Activated CD4-positive, alpha-beta T cell treated with anti-CD3 and anti-CD28 coated beads for 36 hours (primary cell): Measurements from ENCODE around the gene MED15. TPM values are rescaled to one million over a fixed set of nuclear protein-coding genes. Genes with fewer than 3 reads are reported as not detected.

Source experiments
- ATAC-seq: fragments of 200-7000 bp; cut with Tn5 transposase; one replicate; pipeline ENCODE4 v1.10.0; 2021; ENCODE audit warnings: mild to moderate bottlenecking, moderate library complexity
- CTCF ChIA-PET: fragments of 350-600 bp; sonication (Branson Sonifier 250); formaldehyde crosslinking; loops from one replicate; lab custom pipeline; 2021; ENCODE audit warnings: antibody characterized with exemption; lab: Charles Lee
- POLR2A ChIA-PET: fragments of 350-600 bp; sonication (Branson Sonifier 250); formaldehyde crosslinking; loops from one replicate; lab custom pipeline; 2021; ENCODE audit warnings: antibody characterized with exemption, inconsistent platforms; lab: Charles Lee
- DNase-seq: peaks from one replicate; pipeline ENCODE4 v3.0.0-alpha.2; 2020
- H3K27ac Mint-ChIP-seq: one replicate; pipeline ENCODE4 v1.8.0; 2021; ENCODE audit warnings: mixed read lengths
- H3K27me3 Mint-ChIP-seq: one replicate; pipeline ENCODE4 v1.8.0; 2021; ENCODE audit warnings: mixed read lengths
- H3K36me3 Mint-ChIP-seq: one replicate; pipeline ENCODE4 v1.8.0; 2021; ENCODE audit warnings: low read depth, mixed read lengths
- H3K4me1 Mint-ChIP-seq: one replicate; pipeline ENCODE4 v1.8.0; 2021; ENCODE audit warnings: mixed read lengths
- H3K4me3 Mint-ChIP-seq: one replicate; pipeline ENCODE4 v1.8.0; 2021; ENCODE audit warnings: mild to moderate bottlenecking, moderate library complexity, mixed read lengths
- H3K9me3 Mint-ChIP-seq: one replicate; pipeline ENCODE4 v1.8.0; 2021; ENCODE audit warnings: low read depth, mixed read lengths
- intact Hi-C, 2 experiments: fragments of 100-400 bp; cut with DNase I in 1 of 2; cut with micrococcal nuclease in 1 of 2; formaldehyde crosslinking; loops; one replicate each; pipeline versions ENCODE4 v1.14.2 to v1.15.1; 2022 to 2024; cut with DNase I, micrococcal nuclease
- total RNA-seq, 2 experiments: library from RNA; stranded (reverse); gene quantifications; one replicate each; pipeline ENCODE4 v1.2.3, GENCODE V29; 2021

Gene MED15
- total RNA-seq, 2 experiments from 2014 or later = 84.4 to 107 TPM

DNA sequence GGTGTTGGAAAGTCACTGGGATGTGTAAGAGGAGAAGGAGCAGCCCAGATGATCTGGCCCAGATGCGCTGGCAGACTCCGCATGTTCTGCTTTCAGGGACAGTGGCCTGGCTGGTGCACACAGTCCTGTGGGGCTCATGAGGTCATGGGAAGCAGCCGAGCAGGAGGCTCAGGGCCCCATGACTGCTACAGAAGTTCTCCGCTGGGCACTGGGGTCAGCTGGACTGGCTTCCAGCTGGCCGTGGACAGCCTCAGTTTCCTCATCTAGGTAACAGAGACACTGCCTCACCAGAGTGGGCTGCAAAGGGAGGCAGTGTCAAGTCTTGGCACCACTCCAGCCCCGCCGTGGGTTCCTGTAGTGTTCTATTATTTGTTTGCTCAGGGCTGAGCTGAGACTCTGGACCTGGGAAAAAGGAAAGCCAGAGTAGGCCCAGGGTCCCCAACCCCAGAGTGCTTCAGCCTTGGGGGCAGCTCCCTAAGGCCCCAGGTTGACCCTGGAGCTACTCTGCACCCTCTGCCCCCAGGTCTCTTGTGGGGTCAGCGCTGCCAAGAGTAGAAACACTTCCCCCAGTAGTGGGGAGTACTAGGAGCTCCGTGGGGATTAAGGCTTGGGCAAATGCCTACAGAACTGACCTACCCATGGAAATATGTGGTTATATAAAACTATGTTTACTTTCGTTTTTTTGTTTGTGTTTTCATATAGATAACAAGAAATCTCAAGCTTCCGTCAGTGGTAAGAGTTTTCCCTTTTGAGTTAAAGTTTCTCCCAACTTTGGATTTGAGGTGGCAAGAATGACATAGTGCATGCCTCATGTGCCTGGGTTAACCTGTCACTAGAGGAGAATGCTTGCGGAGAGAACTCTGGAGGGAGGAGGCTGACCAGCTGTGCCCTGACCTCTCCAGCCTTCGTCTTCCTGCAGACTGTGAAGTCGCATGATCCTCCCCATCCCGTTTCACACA is 45.3 kb downstream of the MED15 start:
- CTCF ChIA-PET = interaction anchor here (0.7 to 12.2 kb wide), 3 partner anchors 14 to 29 kb away, joined by 3 to 185 read pairs (median 5); no protein-coding TSS in a partner anchor
- no peak for DNase-seq
- Mint-ChIP-seq H3K9me3 (no peaks in the 10 kb centered on the region), H3K4me3 (no peak overlapping the region), H3K27ac (peak overlapping the region; percentile 99), H3K4me1 (peaks cover 97% of the 10 kb centered on the region), H3K27me3 (no peaks in the 10 kb centered on the region), H3K36me3 (peaks cover 61% of the 10 kb centered on the region)
- intact Hi-C loops = no loop called here
- POLR2A ChIA-PET = interaction anchor here (1.5 kb wide), 1 partner anchor 45 kb away, joined by 14 read pairs; the partner anchor contains the start of gene MED15
- ATAC-seq = no peak

DNA sequence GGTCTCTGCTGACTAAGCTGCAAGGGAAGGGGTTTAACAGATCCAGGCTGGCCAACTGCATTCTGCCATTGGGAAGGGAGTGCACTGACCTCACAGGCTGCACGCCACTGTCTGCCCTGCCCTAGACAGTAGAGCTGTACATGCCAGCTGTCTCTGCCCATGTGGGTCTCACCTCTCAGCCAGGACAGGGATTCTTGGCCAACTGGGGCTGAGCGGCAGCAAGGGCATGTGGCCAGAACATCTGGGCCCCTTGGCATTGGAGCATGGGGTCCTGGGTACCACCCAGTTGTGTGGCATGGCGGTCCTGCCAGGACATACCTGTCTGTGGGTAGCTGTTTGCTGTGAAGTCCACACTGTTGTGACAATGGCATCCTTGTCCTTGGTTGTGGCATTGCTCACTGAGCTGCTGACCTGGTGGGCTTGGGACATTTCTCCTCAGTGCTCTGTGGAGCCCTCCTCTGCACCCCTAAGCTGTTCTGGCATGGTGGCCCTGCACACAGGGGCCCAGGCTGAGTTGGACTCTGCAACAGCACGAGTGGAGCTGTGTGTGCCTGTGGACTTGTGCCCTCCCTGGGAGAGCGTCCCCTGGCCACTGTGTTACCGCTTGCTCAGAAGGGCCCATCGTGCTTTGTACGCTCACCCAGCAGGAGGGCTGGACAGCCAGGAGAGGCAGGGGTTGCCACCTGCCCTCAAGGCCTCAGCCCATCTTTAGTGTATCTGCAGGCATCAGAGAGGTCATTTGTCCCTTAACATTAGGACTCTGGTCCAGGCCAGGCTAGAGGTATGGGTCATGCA is 46.7 kb downstream of the MED15 start:
- DNase-seq = no peak
- ATAC-seq = no peak
- CTCF ChIA-PET = interaction anchor here (3.4 to 12.2 kb wide), 2 partner anchors 12 to 47 kb away, joined by 13 to 185 read pairs; partner anchors contain the start of gene MED15

DNA sequence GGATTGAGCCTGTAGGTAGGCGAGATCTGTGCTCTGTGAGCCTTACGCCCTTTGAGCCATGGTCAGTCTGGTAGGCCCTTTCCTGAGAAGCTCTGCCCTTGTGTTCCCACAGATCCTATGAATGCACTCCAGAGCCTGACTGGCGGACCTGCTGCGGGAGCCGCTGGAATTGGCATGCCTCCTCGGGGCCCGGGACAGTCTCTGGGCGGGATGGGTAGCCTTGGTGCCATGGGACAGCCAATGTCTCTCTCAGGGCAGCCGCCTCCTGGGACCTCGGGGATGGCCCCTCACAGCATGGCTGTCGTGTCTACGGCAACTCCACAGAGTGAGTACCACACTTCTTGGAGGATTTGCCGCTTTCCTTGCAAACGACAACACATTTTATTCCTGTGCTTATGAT is 47.4 kb downstream of the MED15 start:
- Mint-ChIP-seq H3K9me3 (peaks cover 11% of the 10 kb centered on the region), H3K4me1 (peaks cover 84% of the 10 kb centered on the region), H3K4me3 (no peak overlapping the region), H3K27ac (peak overlapping the region; percentile 15), H3K36me3 (peaks cover 80% of the 10 kb centered on the region), H3K27me3 (no peaks in the 10 kb centered on the region)
- ChIA-PET CTCF (interaction anchor here (1.2 to 12.2 kb wide), 3 partner anchors 10 to 48 kb away, joined by 3 to 185 read pairs (median 13); partner anchors contain the start of gene MED15), POLR2A (interaction anchor here (0.5 kb wide), 1 partner anchor 85 kb away, joined by 3 read pairs; no protein-coding TSS in a partner anchor)
- ATAC-seq (no peak), DNase-seq (no peak)
- intact Hi-C loops = no loop called here

More for the DNA sequence above, 46.7 kb downstream of the MED15 start:
- POLR2A ChIA-PET = no interaction called here
- H3K4me1 Mint-ChIP-seq = peaks cover 91% of the 10 kb centered on the region
- no peak overlapping the region for H3K4me3 Mint-ChIP-seq
- peaks cover 73% of the 10 kb centered on the region for H3K36me3 Mint-ChIP-seq
- intact Hi-C loops = no loop called here
- peaks cover 8% of the 10 kb centered on the region for H3K9me3 Mint-ChIP-seq
- H3K27ac Mint-ChIP-seq = no peak overlapping the region
- no peaks in the 10 kb centered on the region for H3K27me3 Mint-ChIP-seq

GRCh38 chr22:20558534-20558933 is 51.1 kb downstream of the MED15 start:
- POLR2A ChIA-PET = no interaction called here
- ATAC-seq (no peak), DNase-seq (no peak)
- intact Hi-C loops = no loop called here
- no peak overlapping the region for H3K4me3 Mint-ChIP-seq
- peak overlapping the region; percentile 91 for H3K27ac Mint-ChIP-seq
- peaks cover 74% of the 10 kb centered on the region for H3K36me3 Mint-ChIP-seq
- CTCF ChIA-PET = no interaction called here
- H3K9me3 Mint-ChIP-seq = peaks cover 11% of the 10 kb centered on the region
- H3K27me3 Mint-ChIP-seq = no peaks in the 10 kb centered on the region
- H3K4me1 Mint-ChIP-seq = peaks cover 64% of the 10 kb centered on the region

GRCh38 chr22:20559174-20559760 is 51.9 kb downstream of the MED15 start:
- intact Hi-C loops = no loop called here
- Mint-ChIP-seq H3K9me3 (peaks cover 11% of the 10 kb centered on the region), H3K4me1 (peaks cover 65% of the 10 kb centered on the region), H3K36me3 (peaks cover 74% of the 10 kb centered on the region), H3K27me3 (no peaks in the 10 kb centered on the region), H3K4me3 (no peak overlapping the region), H3K27ac (no peak overlapping the region)
- DNase-seq = no peak
- ChIA-PET POLR2A (no interaction called here), CTCF (interaction anchor here (0.6 to 0.7 kb wide), 2 partner anchors 61 to 142 kb away, joined by 3 read pairs; no protein-coding TSS in a partner anchor)
- ATAC-seq = no peak

DNA sequence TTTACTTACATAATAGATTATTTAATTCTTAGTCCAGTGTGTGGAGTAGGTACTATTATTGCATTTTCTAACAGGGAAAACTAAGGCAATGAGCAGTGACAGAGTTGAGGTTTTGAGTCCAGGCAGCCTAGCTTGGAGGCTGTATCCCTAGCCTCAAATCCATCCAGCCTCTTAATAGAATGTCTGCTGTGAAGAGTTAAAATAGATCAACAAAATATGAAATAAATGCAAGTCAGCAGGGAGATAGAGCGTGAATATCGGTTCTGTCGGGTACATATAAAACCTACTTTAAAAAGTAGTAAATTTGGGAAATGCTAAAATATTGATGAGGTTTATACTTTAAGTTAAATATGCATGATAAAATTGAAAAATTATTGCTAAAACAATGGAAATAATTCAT is 53.3 kb downstream of the MED15 start:
- intact Hi-C loops = loop anchor here in 1 of 2 experiments (10.0 kb wide), 1 partner anchor 136 kb away; no protein-coding TSS in a partner anchor
- ChIA-PET CTCF (interaction anchor here (13.1 kb wide), 1 partner anchor 9 kb away, joined by 185 read pairs; no protein-coding TSS in a partner anchor), POLR2A (no interaction called here)
- H3K9me3 Mint-ChIP-seq = peaks cover 11% of the 10 kb centered on the region
- H3K27me3 Mint-ChIP-seq = no peaks in the 10 kb centered on the region
- ATAC-seq (no peak), DNase-seq (no peak)
- no peak overlapping the region for H3K4me3 Mint-ChIP-seq
- peaks cover 72% of the 10 kb centered on the region for H3K36me3 Mint-ChIP-seq
- H3K27ac Mint-ChIP-seq = no peak overlapping the region
- peaks cover 62% of the 10 kb centered on the region for H3K4me1 Mint-ChIP-seq

DNA sequence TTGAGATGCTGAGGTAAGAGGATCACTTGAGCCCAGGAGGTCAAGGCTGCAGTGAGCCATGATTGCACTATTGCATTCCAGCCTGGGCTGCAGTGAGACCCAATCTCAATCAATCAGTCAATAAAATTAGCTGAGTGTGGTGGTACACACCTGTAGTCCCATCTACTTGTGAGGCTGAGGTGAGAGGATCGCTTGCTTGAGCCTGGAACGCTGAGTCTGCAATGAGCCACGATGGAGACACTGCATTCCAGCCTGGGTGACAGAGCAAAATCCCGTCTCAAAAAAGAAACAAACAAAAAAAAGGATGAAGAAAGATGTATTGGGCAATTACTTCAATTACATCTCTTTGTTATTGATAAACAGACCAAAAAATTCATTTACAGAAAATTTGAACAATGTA is 54.5 kb downstream of the MED15 start:
- H3K36me3 Mint-ChIP-seq = peaks cover 74% of the 10 kb centered on the region
- ChIA-PET CTCF (interaction anchor here (1.1 to 13.1 kb wide), 3 partner anchors 9 to 54 kb away, joined by 3 to 185 read pairs (median 30); partner anchors contain the start of gene MED15), POLR2A (no interaction called here)
- no peaks in the 10 kb centered on the region for H3K27me3 Mint-ChIP-seq
- peaks cover 11% of the 10 kb centered on the region for H3K9me3 Mint-ChIP-seq
- ATAC-seq (no peak), DNase-seq (no peak)
- peaks cover 62% of the 10 kb centered on the region for H3K4me1 Mint-ChIP-seq
- H3K27ac Mint-ChIP-seq = no peak overlapping the region
- intact Hi-C loops = loop anchor here (2.0 to 10.0 kb wide), 2 partner anchors 53 to 137 kb away; no protein-coding TSS in a partner anchor
- H3K4me3 Mint-ChIP-seq = no peak overlapping the region

GRCh38 chr22:20562607-20563465 is 55.4 kb downstream of the MED15 start:
- peak; percentile 40 for ATAC-seq
- ChIA-PET POLR2A (interaction anchor here (1.0 kb wide), 1 partner anchor 55 kb away, joined by 6 read pairs; no protein-coding TSS in a partner anchor), CTCF (interaction anchor here (1.1 to 13.1 kb wide), 5 partner anchors 8 to 137 kb away, joined by 3 to 185 read pairs (median 8); partner anchors contain the start of gene MED15)
- intact Hi-C loops = loop anchor here (2.0 to 10.0 kb wide), 2 partner anchors 54 to 138 kb away; no protein-coding TSS in a partner anchor
- Mint-ChIP-seq H3K4me3 (no peak overlapping the region), H3K27me3 (no peaks in the 10 kb centered on the region), H3K27ac (peak overlapping the region; percentile 61), H3K4me1 (peaks cover 62% of the 10 kb centered on the region), H3K9me3 (peaks cover 11% of the 10 kb centered on the region), H3K36me3 (peaks cover 74% of the 10 kb centered on the region)
- no peak for DNase-seq

GRCh38 chr22:20563466-20563906 is 56.1 kb downstream of the MED15 start:
- H3K27me3 Mint-ChIP-seq = no peaks in the 10 kb centered on the region
- ChIA-PET CTCF (interaction anchor here (0.9 to 13.1 kb wide), 12 partner anchors 11 to 185 kb away, joined by 3 to 185 read pairs (median 5); partner anchors contain the start of gene MED15), POLR2A (no interaction called here)
- peaks cover 62% of the 10 kb centered on the region for H3K4me1 Mint-ChIP-seq
- intact Hi-C loops = loop anchor here (2.0 to 10.0 kb wide), 2 partner anchors 55 to 139 kb away; no protein-coding TSS in a partner anchor
- peak overlapping the region; percentile 61 for H3K27ac Mint-ChIP-seq
- peaks cover 9% of the 10 kb centered on the region for H3K9me3 Mint-ChIP-seq
- DNase-seq = peak; percentile 49
- ATAC-seq = peak; percentile 43
- no peak overlapping the region for H3K4me3 Mint-ChIP-seq
- H3K36me3 Mint-ChIP-seq = peaks cover 74% of the 10 kb centered on the region
